Testis (tissue), 2 donors: Measurements from ENCODE around the gene SHISA4.

ENCODE experiments used
- POLR2A ChIP-seq: fragments of 450-650 bp; IDR thresholded peaks from one replicate; pipeline ENCODE4 v1.6.1; 2017; ENCODE audit warnings: antibody characterized with exemption, mild to moderate bottlenecking, moderate library complexity
- TF ChIP-seq, protein P1 (sequence below), 3 experiments: fragments of 450-650 bp in 2 of 3; fragments of 200-600 bp in 1 of 3; sonication (generic) in 1 of 3; IDR thresholded peaks; one replicate each; pipeline ENCODE4 v1.5.1; 2016 to 2019; ENCODE audit warnings: antibody characterized with exemption in 3 of 3, mild to moderate bottlenecking in 2 of 3, moderate library complexity in 1 of 3

GRCh38 chr1:201850053-201850397 lies 38.7 kb upstream of the SHISA4 start:
- TF ChIP-seq, protein P1, sequence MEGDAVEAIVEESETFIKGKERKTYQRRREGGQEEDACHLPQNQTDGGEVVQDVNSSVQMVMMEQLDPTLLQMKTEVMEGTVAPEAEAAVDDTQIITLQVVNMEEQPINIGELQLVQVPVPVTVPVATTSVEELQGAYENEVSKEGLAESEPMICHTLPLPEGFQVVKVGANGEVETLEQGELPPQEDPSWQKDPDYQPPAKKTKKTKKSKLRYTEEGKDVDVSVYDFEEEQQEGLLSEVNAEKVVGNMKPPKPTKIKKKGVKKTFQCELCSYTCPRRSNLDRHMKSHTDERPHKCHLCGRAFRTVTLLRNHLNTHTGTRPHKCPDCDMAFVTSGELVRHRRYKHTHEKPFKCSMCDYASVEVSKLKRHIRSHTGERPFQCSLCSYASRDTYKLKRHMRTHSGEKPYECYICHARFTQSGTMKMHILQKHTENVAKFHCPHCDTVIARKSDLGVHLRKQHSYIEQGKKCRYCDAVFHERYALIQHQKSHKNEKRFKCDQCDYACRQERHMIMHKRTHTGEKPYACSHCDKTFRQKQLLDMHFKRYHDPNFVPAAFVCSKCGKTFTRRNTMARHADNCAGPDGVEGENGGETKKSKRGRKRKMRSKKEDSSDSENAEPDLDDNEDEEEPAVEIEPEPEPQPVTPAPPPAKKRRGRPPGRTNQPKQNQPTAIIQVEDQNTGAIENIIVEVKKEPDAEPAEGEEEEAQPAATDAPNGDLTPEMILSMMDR (IDR thresholded peaks at IDR 0.05), result no peak
- no peak for TF ChIP-seq POLR2A
